GM19467 (cell line): Measurements from ENCODE around the gene RNU5D-1.
"Not testable (repeated sequence)": the region's sequence is repeated elsewhere in the genome, so short reads cannot be mapped to it uniquely, and the experiment has no call there.

ENCODE experiments used
- ATAC-seq: cut with Tn5 transposase; IDR thresholded peaks from one replicate; pipeline ENCODE4 v1.9.1; 2021; ENCODE audit warnings: mild to moderate bottlenecking, moderate library complexity; ENCODE audit not compliant: unreplicated experiment

The RNU5D-1 gene

GRCh38 chr1:44730741-44731512, at the start of gene RNU5D-1:
Gene RNU5D-1, minus strand, starts transcription at chr1:44731170.
- peak; percentile 52 for ATAC-seq

GRCh38 chr1:44780583-44781121, 49.7 kb upstream of the RNU5D-1 start:
- ATAC-seq = no peak

GRCh38 chr1:44778705-44779576, 48.0 kb upstream of the RNU5D-1 start:
- ATAC-seq = no peak

- no peak for ATAC-seq
These were observed 47.1 kb upstream of the RNU5D-1 start for GRCh38 chr1:44777969-44778635.

- ATAC-seq = no peak
These were observed 46.6 kb upstream of the RNU5D-1 start for GRCh38 chr1:44777547-44777946.

DNA sequence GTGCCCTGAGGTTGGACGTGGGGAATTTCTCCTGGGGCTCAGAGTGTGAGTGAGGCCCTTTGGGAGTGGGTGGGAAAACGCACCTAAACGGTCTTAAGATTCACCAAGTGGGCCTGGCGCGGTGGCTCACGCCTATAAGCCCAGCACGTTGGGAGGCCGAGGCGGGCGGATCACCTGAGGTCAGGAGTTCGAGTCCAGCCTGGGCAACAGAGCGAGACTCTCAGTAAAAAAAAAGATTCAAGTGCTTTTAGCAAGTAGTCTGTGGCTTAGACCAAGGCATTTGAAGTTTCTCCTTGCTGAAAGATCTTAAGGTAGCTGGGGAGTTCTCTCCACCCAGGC, 45.7 kb upstream of the RNU5D-1 start:
- ATAC-seq = no peak

- ATAC-seq = no peak
These were observed 45.2 kb upstream of the RNU5D-1 start for GRCh38 chr1:44775930-44776729.

DNA sequence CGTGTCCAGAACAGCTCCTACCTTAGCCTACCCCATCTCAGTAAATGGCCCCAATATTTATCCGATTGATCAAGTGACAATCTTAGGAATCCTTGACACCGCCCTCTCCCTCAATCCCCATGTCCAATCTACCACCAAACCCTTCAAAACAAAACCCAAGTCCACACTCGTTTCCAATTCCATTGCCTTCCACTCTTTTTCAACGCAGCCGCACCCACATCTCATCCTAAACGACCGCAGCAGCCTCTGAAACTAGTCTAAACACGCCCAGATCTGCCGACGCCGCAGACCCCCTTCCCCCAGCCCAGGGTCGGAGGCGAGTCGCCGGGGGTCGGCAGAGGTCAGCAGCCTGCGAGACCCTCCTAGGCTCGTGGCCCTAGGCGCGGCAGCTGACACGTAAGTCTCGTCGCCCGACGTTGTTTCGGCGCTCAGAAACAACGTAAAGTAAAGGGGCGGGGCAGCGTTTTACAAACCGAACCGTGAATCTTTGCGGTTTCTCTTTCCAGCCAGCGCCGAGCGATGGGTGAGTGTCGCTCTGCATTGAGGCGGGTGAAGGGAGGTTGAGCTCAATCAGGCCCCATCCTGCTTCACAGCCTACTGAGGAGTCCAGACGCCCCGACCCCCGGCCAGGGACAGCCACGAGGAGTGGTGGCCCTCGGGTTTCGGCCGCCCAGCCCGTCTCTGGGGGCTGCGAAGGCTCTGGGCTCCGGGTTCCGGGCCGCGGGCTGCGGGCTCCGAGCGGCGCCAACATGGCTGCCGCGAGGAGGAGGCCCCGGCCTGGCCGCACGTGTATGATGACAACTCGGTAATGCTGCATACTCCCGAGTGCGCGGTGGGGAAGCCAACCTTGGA, 44.3 kb upstream of the RNU5D-1 start, which contains the start of gene RPS8:
RPS8 (plus strand) TSS at position 463 of the 852 bp plus-strand sequence; CDS start at position 520, 57 bp downstream.
- peak; percentile 73 for ATAC-seq

DNA sequence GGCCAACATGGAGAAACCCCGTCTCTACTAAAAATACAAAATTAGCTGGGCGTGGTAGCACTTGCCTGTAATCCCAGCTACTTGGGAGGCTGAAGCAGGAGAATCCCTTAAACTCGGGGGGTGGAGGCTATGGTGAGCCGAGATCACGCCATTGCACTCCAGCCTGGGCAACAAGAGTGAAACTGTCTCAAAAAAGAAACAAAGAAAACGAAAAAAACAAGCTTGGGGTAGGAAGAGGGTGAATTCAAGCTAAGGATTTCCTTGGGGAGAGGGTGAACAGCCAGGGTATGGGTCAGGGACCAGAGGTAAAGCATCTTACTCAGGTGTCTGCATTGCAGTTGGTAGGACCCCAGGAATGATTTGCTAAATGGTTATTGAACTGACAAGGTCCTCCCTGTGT, 35.5 kb upstream of the RNU5D-1 start:
- ATAC-seq = not testable (repeated sequence)

GRCh38 chr1:44760876-44761275, 29.9 kb upstream of the RNU5D-1 start:
- ATAC-seq = no peak

GRCh38 chr1:44759077-44759476, 28.1 kb upstream of the RNU5D-1 start:
- ATAC-seq = no peak

GRCh38 chr1:44757420-44757819, 26.4 kb upstream of the RNU5D-1 start:
- no peak for ATAC-seq

- no peak for ATAC-seq
These were observed 16.9 kb upstream of the RNU5D-1 start for GRCh38 chr1:44747878-44748277.

DNA sequence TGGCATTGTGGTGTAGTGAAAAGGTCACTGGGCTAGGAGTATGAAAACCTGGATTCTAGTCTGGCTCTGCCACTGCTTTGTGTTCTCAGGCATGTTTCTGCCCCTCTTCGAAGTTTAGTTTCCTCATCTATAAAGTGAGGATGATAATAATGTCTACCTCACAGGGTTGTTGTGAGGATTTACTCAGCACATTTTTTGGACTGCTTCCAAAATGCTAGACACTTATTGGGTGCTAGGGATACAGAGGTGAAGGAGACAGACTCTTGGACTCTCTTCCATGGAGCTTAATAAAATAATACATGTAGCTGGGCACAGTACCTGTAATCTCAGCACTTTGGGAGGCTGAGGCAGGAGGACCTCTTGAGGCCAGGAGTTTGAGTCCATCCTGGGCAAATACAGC, 12.2 kb upstream of the RNU5D-1 start:
- ATAC-seq = no peak

DNA sequence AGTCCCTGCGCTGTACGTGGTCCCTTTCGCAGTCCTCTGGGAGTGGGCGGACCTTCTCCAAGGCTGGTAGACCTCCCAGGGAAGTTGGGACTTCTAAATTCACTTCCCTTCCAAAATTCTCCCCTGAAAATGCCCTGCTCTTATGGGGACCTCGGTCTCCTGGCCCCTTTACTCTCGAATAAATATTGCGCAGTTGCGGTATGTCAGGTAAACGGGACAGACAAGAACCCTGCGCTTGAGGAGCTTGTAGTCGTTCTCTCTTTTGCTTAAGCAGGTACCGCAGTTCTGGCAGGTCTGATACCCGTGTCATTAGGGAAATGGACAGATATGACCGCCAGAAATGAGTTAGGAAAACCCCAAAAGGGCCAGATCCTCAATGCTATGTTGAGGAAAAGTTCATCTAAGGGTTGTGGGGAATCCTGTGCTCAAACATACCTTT, 9.2 kb upstream of the RNU5D-1 start:
- ATAC-seq = peak; percentile 10

- peak; percentile 94 for ATAC-seq
These were observed 8.6 kb upstream of the RNU5D-1 start, which contains the start of gene KIF2C for GRCh38 chr1:44739307-44740178. Gene KIF2C, plus strand, starts transcription at chr1:44739837. Its CDS starts 96 bp downstream, at chr1:44739933.

DNA sequence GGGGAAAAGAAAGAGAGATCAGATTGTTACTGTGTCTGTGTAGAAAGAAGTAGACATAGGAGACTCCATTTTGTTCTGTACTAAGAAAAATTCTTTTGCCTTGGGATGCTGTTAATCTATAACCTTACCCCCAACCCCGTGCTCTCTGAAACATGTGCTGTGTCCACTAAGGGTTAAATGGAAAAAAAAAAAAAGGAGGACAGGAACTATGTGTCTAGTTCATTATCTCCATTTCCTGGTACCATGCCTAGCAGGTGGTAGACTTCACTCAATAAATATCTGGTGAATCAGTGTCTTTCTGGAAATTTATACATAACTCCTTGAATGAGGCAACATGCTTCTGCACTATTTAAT, 8.0 kb upstream of the RNU5D-1 start:
- ATAC-seq = not testable (repeated sequence)

- no peak for ATAC-seq
These were observed 5.0 kb upstream of the RNU5D-1 start for GRCh38 chr1:44735992-44736391.
